SIG-M5 (cell line): ENCODE data around the gene AZI2.

Source experiments
- DNase-seq: peaks from one replicate; lab custom pipeline; 2025; lab: John Stamatoyannopoulos, UW

AZI2 gene

GRCh38 chr3:28348629-28349468 lies at the start of gene AZI2, which contains the start of gene ZCWPW2:
Gene AZI2, minus strand, starts transcription at chr3:28348824. Its CDS starts 8,207 bp downstream, at chr3:28340617.
Gene ZCWPW2, plus strand, starts transcription at chr3:28348721. Its CDS starts 64,348 bp downstream, at chr3:28413069.
- peak; percentile 97 for DNase-seq

- DNase-seq = no peak
These were observed 40.4 kb upstream of the AZI2 start for GRCh38 chr3:28388978-28389377.

GRCh38 chr3:28386049-28386448 lies 37.4 kb upstream of the AZI2 start:
- DNase-seq = no peak

GRCh38 chr3:28376424-28376823 lies 27.8 kb upstream of the AZI2 start:
- peak; percentile 89 for DNase-seq

GRCh38 chr3:28349469-28350000 lies 911 bp upstream of the AZI2 start:
- no peak for DNase-seq

GRCh38 chr3:28348265-28348628 lies 377 bp downstream of the AZI2 start:
- no peak for DNase-seq

- peak; percentile 69 for DNase-seq
These were observed 1.0 kb downstream of the AZI2 start for GRCh38 chr3:28347374-28348264.

GRCh38 chr3:28345690-28346089 lies 2.9 kb downstream of the AZI2 start:
- DNase-seq = no peak

GRCh38 chr3:28343144-28343543 lies 5.5 kb downstream of the AZI2 start:
- no peak for DNase-seq

GRCh38 chr3:28337230-28337629 lies 11.4 kb downstream of the AZI2 start:
- no peak for DNase-seq

- no peak for DNase-seq
These were observed 13.4 kb downstream of the AZI2 start for GRCh38 chr3:28335246-28335645.

- no peak for DNase-seq
These were observed 14.1 kb downstream of the AZI2 start for GRCh38 chr3:28334552-28334951.

- no peak for DNase-seq
These were observed 20.2 kb downstream of the AZI2 start for GRCh38 chr3:28328188-28329151.

- DNase-seq = no peak
These were observed 22.1 kb downstream of the AZI2 start for GRCh38 chr3:28326458-28326926.

GRCh38 chr3:28322464-28322863 lies 26.2 kb downstream of the AZI2 start:
- no peak for DNase-seq

- DNase-seq = no peak
These were observed 27.6 kb downstream of the AZI2 start for GRCh38 chr3:28320981-28321380.

- no peak for DNase-seq
These were observed 31.1 kb downstream of the AZI2 start for GRCh38 chr3:28317438-28318022.

- no peak for DNase-seq
These were observed 32.4 kb downstream of the AZI2 start for GRCh38 chr3:28316226-28316625.

- no peak for DNase-seq
These were observed 32.9 kb downstream of the AZI2 start for GRCh38 chr3:28315711-28316110.

- peak; percentile 25 for DNase-seq
These were observed 40.4 kb downstream of the AZI2 start for GRCh38 chr3:28308196-28308595.

GRCh38 chr3:28301688-28302087 lies 46.9 kb downstream of the AZI2 start:
- DNase-seq = no peak
